NB4 (cell line): ENCODE measurements around the gene CISD3.

Source experiments
- DNase-seq: peaks from one replicate; pipeline ENCODE4 v3.0.0; 2010; ENCODE audit warnings: low read depth
- H3K4me3 ChIP-seq: one replicate; pipeline ENCODE4 v1.5.1; 2011; ENCODE audit warnings: mild to moderate bottlenecking, low read depth, low read length, moderate library complexity
- MYC ChIP-seq: IDR thresholded peaks from 2 replicates; pipeline ENCODE4 v1.6.1; 2011; ENCODE audit warnings: low read depth, low read length
- POLR2A ChIP-seq: IDR thresholded peaks from 2 replicates; pipeline ENCODE4 v1.6.1; 2011; ENCODE audit warnings: mild to moderate bottlenecking; ENCODE audit not compliant: insufficient read length; ENCODE audit errors: extremely low read depth
- TF ChIP-seq, protein P1 (sequence below): IDR thresholded peaks from one replicate; pipeline ENCODE4 v1.5.1; 2012; ENCODE audit warnings: low read depth, low read length
- TF ChIP-seq, protein P2 (sequence below): IDR thresholded peaks from 2 replicates; pipeline ENCODE4 v1.6.1; 2011; ENCODE audit warnings: low read depth, low read length

The CISD3 gene

DNA sequence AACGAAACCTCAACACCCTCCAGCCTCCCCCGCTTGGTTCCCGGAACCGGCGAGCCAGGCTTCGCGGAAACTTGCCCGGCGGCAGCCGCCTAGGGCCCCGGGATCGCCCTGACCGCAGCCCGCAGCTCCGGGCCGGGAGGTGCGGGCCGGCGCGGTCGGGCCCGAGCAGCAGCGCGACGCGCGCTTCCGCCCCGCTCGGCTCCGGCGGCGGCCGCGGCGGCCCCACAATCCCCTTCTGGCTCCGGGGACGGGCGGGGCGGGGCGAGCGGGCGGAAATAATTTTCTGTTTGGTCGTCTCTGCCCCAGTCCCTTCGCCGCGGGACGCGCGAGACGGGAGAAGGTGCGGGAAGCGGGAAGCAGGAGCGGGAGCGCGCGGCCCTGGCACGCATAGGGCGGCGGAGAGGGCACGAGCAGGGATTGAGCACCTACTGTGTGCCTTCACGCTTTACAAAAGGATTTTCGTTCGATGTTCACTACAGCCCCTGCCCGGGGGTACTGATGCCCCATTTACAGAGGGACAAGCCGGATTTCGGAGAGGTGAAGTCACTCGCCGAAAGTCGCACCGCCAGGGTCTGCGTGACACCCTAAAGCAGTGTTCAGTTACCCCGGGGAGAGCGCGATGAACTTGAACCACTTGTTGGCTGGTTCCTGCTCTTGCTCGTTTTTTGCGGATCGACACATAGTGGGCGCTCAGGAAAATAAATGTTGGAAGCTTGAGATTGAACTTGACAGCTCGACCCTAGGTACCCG, 27.8 kb upstream of the CISD3 start:
- TF ChIP-seq MYC: no peak; the same call in 1 of the 2 replicates
- TF ChIP-seq, protein P1, sequence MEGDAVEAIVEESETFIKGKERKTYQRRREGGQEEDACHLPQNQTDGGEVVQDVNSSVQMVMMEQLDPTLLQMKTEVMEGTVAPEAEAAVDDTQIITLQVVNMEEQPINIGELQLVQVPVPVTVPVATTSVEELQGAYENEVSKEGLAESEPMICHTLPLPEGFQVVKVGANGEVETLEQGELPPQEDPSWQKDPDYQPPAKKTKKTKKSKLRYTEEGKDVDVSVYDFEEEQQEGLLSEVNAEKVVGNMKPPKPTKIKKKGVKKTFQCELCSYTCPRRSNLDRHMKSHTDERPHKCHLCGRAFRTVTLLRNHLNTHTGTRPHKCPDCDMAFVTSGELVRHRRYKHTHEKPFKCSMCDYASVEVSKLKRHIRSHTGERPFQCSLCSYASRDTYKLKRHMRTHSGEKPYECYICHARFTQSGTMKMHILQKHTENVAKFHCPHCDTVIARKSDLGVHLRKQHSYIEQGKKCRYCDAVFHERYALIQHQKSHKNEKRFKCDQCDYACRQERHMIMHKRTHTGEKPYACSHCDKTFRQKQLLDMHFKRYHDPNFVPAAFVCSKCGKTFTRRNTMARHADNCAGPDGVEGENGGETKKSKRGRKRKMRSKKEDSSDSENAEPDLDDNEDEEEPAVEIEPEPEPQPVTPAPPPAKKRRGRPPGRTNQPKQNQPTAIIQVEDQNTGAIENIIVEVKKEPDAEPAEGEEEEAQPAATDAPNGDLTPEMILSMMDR: no peak
- TF ChIP-seq, protein P2, sequence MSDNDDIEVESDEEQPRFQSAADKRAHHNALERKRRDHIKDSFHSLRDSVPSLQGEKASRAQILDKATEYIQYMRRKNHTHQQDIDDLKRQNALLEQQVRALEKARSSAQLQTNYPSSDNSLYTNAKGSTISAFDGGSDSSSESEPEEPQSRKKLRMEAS: peak; percentile 64
- peak overlapping the region; percentile 80 for H3K4me3 ChIP-seq
- DNase-seq: peak; percentile 93

DNA sequence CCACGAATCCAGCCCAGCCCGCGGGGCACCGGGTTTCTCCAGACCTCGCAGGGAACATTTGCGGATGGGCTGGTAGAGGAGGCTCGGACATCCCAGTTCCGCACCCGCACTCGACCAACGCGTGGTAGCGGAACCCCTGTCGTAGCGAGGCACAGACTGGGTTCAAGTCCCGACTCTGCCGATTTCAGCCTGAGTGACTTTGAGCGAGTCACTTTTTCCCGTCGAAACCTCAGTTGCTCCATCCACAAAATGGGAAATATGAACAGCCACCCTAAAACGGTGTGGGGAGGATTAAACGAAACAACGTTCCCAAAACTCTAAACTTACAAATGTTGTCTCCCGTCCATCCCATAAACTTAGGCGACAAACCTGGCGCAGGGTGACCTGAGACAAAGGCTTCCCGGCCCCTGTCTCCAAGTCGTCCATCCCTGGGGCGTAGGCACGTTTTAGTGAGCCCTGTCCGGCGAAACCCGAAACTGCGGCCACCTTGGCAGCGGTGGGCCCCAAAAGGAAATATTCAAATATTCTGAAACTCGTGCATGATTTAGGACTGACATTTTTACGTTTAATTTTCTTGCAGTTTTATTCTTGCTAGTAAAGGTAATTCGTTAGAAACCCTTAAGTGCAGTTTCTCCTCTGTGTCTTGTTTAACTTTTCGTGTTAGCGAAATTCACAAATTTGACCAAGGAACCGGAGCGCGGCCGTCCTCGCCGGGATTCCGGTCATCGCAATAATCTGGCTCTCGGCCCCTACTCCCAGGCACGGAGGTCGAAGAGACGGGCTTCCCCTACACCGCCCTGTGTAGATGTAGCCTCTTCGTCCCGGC, 27.0 kb upstream of the CISD3 start:
- H3K4me3 ChIP-seq: peak overlapping the region; percentile 80
- DNase-seq: peak; percentile 62
- TF ChIP-seq, protein P2: no peak
- TF ChIP-seq MYC (no peak), POLR2A (no peak)
- TF ChIP-seq, protein P1: no peak

DNA sequence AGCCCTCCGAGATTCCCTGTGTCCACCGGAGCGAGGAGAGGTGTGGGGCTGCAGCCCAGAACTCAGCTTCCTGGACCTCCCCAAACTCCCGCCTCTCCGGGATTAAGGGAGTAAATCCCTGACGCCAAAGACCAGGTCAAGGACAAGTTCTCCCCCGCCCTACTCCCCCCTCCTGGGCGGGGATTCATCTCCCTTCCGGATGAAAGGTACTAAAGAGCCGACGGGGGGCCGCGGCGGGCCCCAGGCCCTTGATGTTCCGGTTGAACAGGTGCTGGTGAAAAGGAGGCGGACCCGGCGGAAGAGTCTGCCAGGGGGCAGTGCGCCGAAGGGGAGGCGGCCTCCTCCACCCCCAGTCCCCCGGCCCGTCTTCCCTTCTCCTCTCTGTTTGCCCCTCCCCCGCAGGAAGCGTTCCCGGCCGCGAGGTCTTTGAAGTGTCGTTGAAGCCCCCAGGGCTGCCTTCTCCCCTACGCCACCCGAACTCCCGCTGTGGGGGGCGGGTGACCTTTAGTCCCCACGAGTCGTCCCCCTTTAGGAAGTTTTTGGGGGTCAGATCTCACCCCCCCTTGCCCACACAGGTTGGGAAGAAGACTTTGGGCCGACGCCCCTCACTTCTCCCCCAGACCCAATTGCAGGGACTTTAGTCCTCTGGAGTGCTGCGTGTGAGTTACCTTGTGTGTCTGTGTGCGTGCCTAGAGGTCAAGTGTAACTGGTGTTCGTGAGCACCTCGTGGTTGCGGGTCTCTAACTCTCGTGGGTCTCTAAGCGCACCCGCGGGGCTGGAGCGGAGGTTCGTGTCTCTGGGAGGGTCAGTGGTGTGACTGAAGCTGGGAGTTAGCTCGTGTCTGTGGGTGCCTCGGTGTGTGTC, 26.2 kb upstream of the CISD3 start:
- peak overlapping the region; percentile 80 for H3K4me3 ChIP-seq
- peak; percentile 90 for DNase-seq
- TF ChIP-seq, protein P1: no peak
- peak; percentile 8; the same call in 1 of the 2 replicates for TF ChIP-seq MYC
- TF ChIP-seq, protein P2: peak; percentile 36; the same call in 1 of the 2 replicates
- peak; percentile 28 for TF ChIP-seq POLR2A

DNA sequence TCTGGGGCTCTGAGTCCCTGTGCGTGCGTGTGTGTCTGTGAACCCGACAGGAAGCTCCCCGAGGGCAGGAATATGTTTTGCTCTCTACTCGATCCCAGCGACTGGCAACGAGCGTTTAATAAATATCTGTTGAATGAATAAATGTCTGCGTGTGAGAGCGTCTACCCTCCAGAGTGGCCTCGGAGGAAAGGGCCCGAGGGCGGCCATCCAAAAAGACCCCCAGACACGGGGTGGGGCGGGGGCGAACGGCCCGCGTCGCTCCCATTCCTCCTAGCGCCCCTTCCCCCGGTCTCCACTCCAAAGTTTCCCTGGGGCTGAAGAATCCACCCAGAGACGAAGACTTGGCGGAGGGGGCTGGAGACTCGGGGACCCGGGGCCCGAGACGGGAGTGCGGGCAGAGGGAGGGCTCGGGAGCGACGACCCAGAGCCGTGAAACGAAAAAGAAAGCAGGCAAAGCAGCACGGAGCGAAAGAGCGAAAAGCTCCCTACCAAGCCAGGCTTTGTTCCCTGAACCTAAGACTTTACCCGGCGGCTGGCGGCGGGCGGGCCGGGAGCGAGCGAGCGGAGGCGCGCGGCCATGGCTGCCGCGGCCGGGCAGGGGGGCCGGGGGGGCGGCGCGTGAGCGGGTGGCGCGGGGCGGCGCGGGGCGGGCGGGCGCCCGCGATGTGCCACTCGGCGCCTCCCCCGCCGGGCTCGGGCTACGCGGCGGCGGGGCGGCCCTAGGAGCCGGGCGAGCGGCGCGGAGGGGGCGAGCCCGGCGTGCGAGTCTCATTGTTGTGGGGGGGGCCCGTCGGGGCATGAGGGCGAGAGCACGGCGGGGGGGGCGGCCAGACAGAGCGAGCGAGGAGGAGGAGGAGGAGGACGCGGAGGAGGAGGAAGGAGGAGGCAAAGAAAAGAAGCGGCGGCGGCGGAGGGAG, 25.3 kb upstream of the CISD3 start, which contains the start of gene MLLT6:
Gene MLLT6 (plus strand): TSS at position 668 of the 917 bp plus-strand sequence. CDS start 360 bp downstream, outside the sequence.
- TF ChIP-seq, protein P2: no peak
- TF ChIP-seq POLR2A (no peak), MYC (peak; percentile 18; the same call in 1 of the 2 replicates)
- TF ChIP-seq, protein P1: no peak
- DNase-seq: peak; percentile 90
- H3K4me3 ChIP-seq: peak within 1 kb of the TSS; percentile 80
